ENCODE data around the gene DNAH10.

DNAH10 gene

GRCh38 chr12:123846340-123846739 is 84.2 kb downstream of the DNAH10 start:
- Histone ChIP-seq H3K9ac (ENCODE audit: low read depth, low read length, poor library complexity) (no peak overlapping the region), H3K4ac (ENCODE audit: low read length) (no peak overlapping the region), H2AFZ (ENCODE audit: low read length) (no peak overlapping the region), H2BK120ac (ENCODE audit: low read depth, low read length) (no peak overlapping the region), H2AK5ac (ENCODE audit: low read depth, low read length) (no peak overlapping the region), H3K27ac (replicated peaks; ENCODE audit: low read length) (no peak overlapping the region), H2BK15ac (ENCODE audit: low read length) (no peak overlapping the region), H3K9me3 (replicated peaks in 1 of 2; ENCODE audit: control insufficient read depth in 2 of 2, insufficient read depth in 1 of 2, low read depth in 1 of 2, low read length in 2 of 2) (peaks cover 0 to 1% of the 10 kb centered on the region in 2 donors), H3K14ac (ENCODE audit: low read length) (no peak overlapping the region), H3K4me2 (ENCODE audit: insufficient read depth, low read length, poor library complexity, severe bottlenecking) (no peak overlapping the region), H3K36me3 (replicated peaks in 1 of 2; ENCODE audit: control insufficient read depth in 2 of 2, insufficient read depth in 2 of 2, low read length in 2 of 2) (no peaks in the 10 kb centered on the region), H2BK5ac (ENCODE audit: low read length) (no peak overlapping the region), H3K18ac (ENCODE audit: low read length) (no peak overlapping the region), H3K4me3 (ENCODE audit: low read length in 2 of 2) (no peak overlapping the region), H2BK12ac (ENCODE audit: low read length) (no peak overlapping the region), H4K8ac (ENCODE audit: low read depth, low read length) (no peak overlapping the region), H3K79me1 (ENCODE audit: low read depth, low read length) (no peaks in the 10 kb centered on the region), H3K23ac (ENCODE audit: low read depth, low read length, poor library complexity) (no peak overlapping the region), H3K27me3 (ENCODE audit: control insufficient read depth in 3 of 3, insufficient read depth in 3 of 3, low read depth in 1 of 3, low read length in 3 of 3) (peaks cover 0 to 3% (median 0%) of the 10 kb centered on the region in 3 experiments), H3K4me1 (ENCODE audit: control insufficient read depth in 2 of 2, insufficient read depth in 1 of 2, low read depth in 1 of 2, low read length in 2 of 2) (no peaks in the 10 kb centered on the region), H4K91ac (ENCODE audit: low read depth, low read length, poor library complexity) (no peak overlapping the region)
- no CpG with 5 or more reads among the region's 5 CpGs for WGBS, 2 donors (ENCODE audit: extremely low coverage in 2 of 2, insufficient read length in 2 of 2, insufficient replicate concordance in 1 of 2)
- DNase-seq (ENCODE audit: low spot score), result no peak

- Histone ChIP-seq H4K8ac (ENCODE audit: low read depth, low read length) (no peak overlapping the region), H3K4me1 (ENCODE audit: control insufficient read depth in 2 of 2, insufficient read depth in 1 of 2, low read depth in 1 of 2, low read length in 2 of 2) (no peaks in the 10 kb centered on the region), H3K23ac (ENCODE audit: low read depth, low read length, poor library complexity) (no peak overlapping the region), H3K79me1 (ENCODE audit: low read depth, low read length) (no peaks in the 10 kb centered on the region), H3K14ac (ENCODE audit: low read length) (no peak overlapping the region), H3K4me3 (ENCODE audit: low read length in 2 of 2) (no peak overlapping the region), H2AK5ac (ENCODE audit: low read depth, low read length) (no peak overlapping the region), H4K91ac (ENCODE audit: low read depth, low read length, poor library complexity) (no peak overlapping the region), H3K18ac (ENCODE audit: low read length) (no peak overlapping the region), H2BK5ac (ENCODE audit: low read length) (no peak overlapping the region), H3K9ac (ENCODE audit: low read depth, low read length, poor library complexity) (no peak overlapping the region), H3K4me2 (ENCODE audit: insufficient read depth, low read length, poor library complexity, severe bottlenecking) (no peak overlapping the region), H3K27me3 (ENCODE audit: control insufficient read depth in 3 of 3, insufficient read depth in 3 of 3, low read depth in 1 of 3, low read length in 3 of 3) (peaks cover 0 to 3% (median 0%) of the 10 kb centered on the region in 3 experiments), H2BK12ac (ENCODE audit: low read length) (no peak overlapping the region), H2BK120ac (ENCODE audit: low read depth, low read length) (no peak overlapping the region), H3K4ac (ENCODE audit: low read length) (no peak overlapping the region), H2AFZ (ENCODE audit: low read length) (no peak overlapping the region), H3K36me3 (replicated peaks in 1 of 2; ENCODE audit: control insufficient read depth in 2 of 2, insufficient read depth in 2 of 2, low read length in 2 of 2) (no peaks in the 10 kb centered on the region), H3K9me3 (replicated peaks in 1 of 2; ENCODE audit: control insufficient read depth in 2 of 2, insufficient read depth in 1 of 2, low read depth in 1 of 2, low read length in 2 of 2) (peaks cover 0 to 1% of the 10 kb centered on the region in 2 donors), H2BK15ac (ENCODE audit: low read length) (no peak overlapping the region), H3K27ac (replicated peaks; ENCODE audit: low read length) (no peak overlapping the region)
- WGBS, 2 donors (ENCODE audit: extremely low coverage in 2 of 2, insufficient read length in 2 of 2, insufficient replicate concordance in 1 of 2), result 100% methylated on average over 2 of the region's 2 CpGs; no CpG with 5 or more reads in 1 of the 2 donors
- no peak for DNase-seq (ENCODE audit: low spot score)
Measured at GRCh38 chr12:123847019-123847418, 84.9 kb downstream of the DNAH10 start.

- Histone ChIP-seq H3K4me3 (ENCODE audit: low read length in 2 of 2) (no peak overlapping the region), H3K4ac (ENCODE audit: low read length) (no peak overlapping the region), H4K8ac (ENCODE audit: low read depth, low read length) (no peak overlapping the region), H3K27me3 (ENCODE audit: control insufficient read depth in 3 of 3, insufficient read depth in 3 of 3, low read depth in 1 of 3, low read length in 3 of 3) (peaks cover 0 to 3% (median 0%) of the 10 kb centered on the region in 3 experiments), H3K4me2 (ENCODE audit: insufficient read depth, low read length, poor library complexity, severe bottlenecking) (no peak overlapping the region), H2AK5ac (ENCODE audit: low read depth, low read length) (no peak overlapping the region), H3K9ac (ENCODE audit: low read depth, low read length, poor library complexity) (no peak overlapping the region), H2BK12ac (ENCODE audit: low read length) (no peak overlapping the region), H3K4me1 (ENCODE audit: control insufficient read depth in 2 of 2, insufficient read depth in 1 of 2, low read depth in 1 of 2, low read length in 2 of 2) (no peaks in the 10 kb centered on the region), H2AFZ (ENCODE audit: low read length) (no peak overlapping the region), H3K79me1 (ENCODE audit: low read depth, low read length) (no peaks in the 10 kb centered on the region), H4K91ac (ENCODE audit: low read depth, low read length, poor library complexity) (no peak overlapping the region), H2BK15ac (ENCODE audit: low read length) (no peak overlapping the region), H3K36me3 (replicated peaks in 1 of 2; ENCODE audit: control insufficient read depth in 2 of 2, insufficient read depth in 2 of 2, low read length in 2 of 2) (no peaks in the 10 kb centered on the region), H2BK5ac (ENCODE audit: low read length) (no peak overlapping the region), H3K23ac (ENCODE audit: low read depth, low read length, poor library complexity) (no peak overlapping the region), H3K27ac (replicated peaks; ENCODE audit: low read length) (no peak overlapping the region), H3K9me3 (replicated peaks in 1 of 2; ENCODE audit: control insufficient read depth in 2 of 2, insufficient read depth in 1 of 2, low read depth in 1 of 2, low read length in 2 of 2) (peaks cover 0 to 1% of the 10 kb centered on the region in 2 donors), H2BK120ac (ENCODE audit: low read depth, low read length) (no peak overlapping the region), H3K18ac (ENCODE audit: low read length) (no peak overlapping the region), H3K14ac (ENCODE audit: low read length) (no peak overlapping the region)
- WGBS, 2 donors (ENCODE audit: extremely low coverage in 2 of 2, insufficient read length in 2 of 2, insufficient replicate concordance in 1 of 2), result no CpG with 5 or more reads among the region's 8 CpGs
- DNase-seq (ENCODE audit: low spot score), result no peak
Measured at GRCh38 chr12:123847876-123848275, 85.8 kb downstream of the DNAH10 start.

- H2AFZ ChIP-seq (ENCODE audit: low read length), result no peak overlapping the region
- no peaks in the 10 kb centered on the region for H3K36me3 ChIP-seq (replicated peaks in 1 of 2; ENCODE audit: control insufficient read depth in 2 of 2, insufficient read depth in 2 of 2, low read length in 2 of 2)
- H4K8ac ChIP-seq (ENCODE audit: low read depth, low read length), result no peak overlapping the region
- no peak overlapping the region for H2AK5ac ChIP-seq (ENCODE audit: low read depth, low read length)
- no peak for DNase-seq (ENCODE audit: low spot score)
- peaks cover 0 to 3% (median 0%) of the 10 kb centered on the region in 3 experiments for H3K27me3 ChIP-seq (ENCODE audit: control insufficient read depth in 3 of 3, insufficient read depth in 3 of 3, low read depth in 1 of 3, low read length in 3 of 3)
- no peak overlapping the region for H2BK12ac ChIP-seq (ENCODE audit: low read length)
- no CpG with 5 or more reads among the region's 3 CpGs for WGBS, 2 donors (ENCODE audit: extremely low coverage in 2 of 2, insufficient read length in 2 of 2, insufficient replicate concordance in 1 of 2)
- no peak overlapping the region for H2BK5ac ChIP-seq (ENCODE audit: low read length)
- no peak overlapping the region for H3K27ac ChIP-seq (replicated peaks; ENCODE audit: low read length)
- H3K9ac ChIP-seq (ENCODE audit: low read depth, low read length, poor library complexity), result no peak overlapping the region
- no peak overlapping the region for H2BK15ac ChIP-seq (ENCODE audit: low read length)
- no peak overlapping the region for H2BK120ac ChIP-seq (ENCODE audit: low read depth, low read length)
- no peaks in the 10 kb centered on the region for H3K4me1 ChIP-seq (ENCODE audit: control insufficient read depth in 2 of 2, insufficient read depth in 1 of 2, low read depth in 1 of 2, low read length in 2 of 2)
- no peak overlapping the region for H3K4me3 ChIP-seq (ENCODE audit: low read length in 2 of 2)
- H3K4me2 ChIP-seq (ENCODE audit: insufficient read depth, low read length, poor library complexity, severe bottlenecking), result no peak overlapping the region
- no peak overlapping the region for H3K18ac ChIP-seq (ENCODE audit: low read length)
- H3K23ac ChIP-seq (ENCODE audit: low read depth, low read length, poor library complexity), result no peak overlapping the region
- H3K9me3 ChIP-seq (replicated peaks in 1 of 2; ENCODE audit: control insufficient read depth in 2 of 2, insufficient read depth in 1 of 2, low read depth in 1 of 2, low read length in 2 of 2), result peaks cover 0 to 1% of the 10 kb centered on the region in 2 donors
- no peak overlapping the region for H3K4ac ChIP-seq (ENCODE audit: low read length)
- H3K79me1 ChIP-seq (ENCODE audit: low read depth, low read length), result no peaks in the 10 kb centered on the region
- no peak overlapping the region for H3K14ac ChIP-seq (ENCODE audit: low read length)
- H4K91ac ChIP-seq (ENCODE audit: low read depth, low read length, poor library complexity), result no peak overlapping the region
Measured at GRCh38 chr12:123849517-123849916, 87.4 kb downstream of the DNAH10 start.

Measured in neuronal stem cell (in vitro differentiated cells).